Activated CD4-positive, alpha-beta T cell treated with anti-CD3 and anti-CD28 coated beads, Interleukin-2, Interleukin-4, amounts not matched to agents 100 ng/mL and 50 ng/mL, durations not matched to agents 16 hours and 8 hours (primary cell): Measurements from ENCODE around the gene SLC5A6.

ENCODE experiments used
- DNase-seq: peaks from one replicate; pipeline ENCODE4 v3.0.0-alpha.2; 2020; ENCODE audit warnings: low spot score

SLC5A6 gene

GRCh38 chr2:27236626-27237025, 24.6 kb upstream of the SLC5A6 start:
- DNase-seq, result no peak

GRCh38 chr2:27236136-27236535, 24.1 kb upstream of the SLC5A6 start:
- no peak for DNase-seq

- no peak for DNase-seq
These were observed 21.3 kb upstream of the SLC5A6 start for GRCh38 chr2:27233341-27233740.

GRCh38 chr2:27231921-27232320, 19.9 kb upstream of the SLC5A6 start:
- DNase-seq, result no peak

GRCh38 chr2:27227501-27227900, 15.4 kb upstream of the SLC5A6 start:
- no peak for DNase-seq

GRCh38 chr2:27225526-27225925, 13.5 kb upstream of the SLC5A6 start:
- no peak for DNase-seq

- no peak for DNase-seq
These were observed 11.3 kb upstream of the SLC5A6 start for GRCh38 chr2:27223416-27223815.

- no peak for DNase-seq
These were observed 10.3 kb upstream of the SLC5A6 start for GRCh38 chr2:27222407-27222806.

GRCh38 chr2:27221166-27221565, 9.1 kb upstream of the SLC5A6 start:
- no peak for DNase-seq

- DNase-seq, result no peak
These were observed 8.0 kb upstream of the SLC5A6 start for GRCh38 chr2:27220091-27220490.

- no peak for DNase-seq
These were observed 7.0 kb upstream of the SLC5A6 start for GRCh38 chr2:27219091-27219490.

- DNase-seq, result no peak
These were observed 6.5 kb upstream of the SLC5A6 start for GRCh38 chr2:27218614-27219013.

GRCh38 chr2:27217173-27218121, 5.4 kb upstream of the SLC5A6 start, which contains the start of gene CAD:
Gene CAD (plus strand): TSS chr2:27217369. CDS start chr2:27217552, 183 bp downstream.
- peak; percentile 91 for DNase-seq

- DNase-seq, result no peak
These were observed 4.5 kb upstream of the SLC5A6 start for GRCh38 chr2:27216416-27217137.

GRCh38 chr2:27214941-27215340, 2.9 kb upstream of the SLC5A6 start:
- no peak for DNase-seq

GRCh38 chr2:27212626-27213471, 781 bp upstream of the SLC5A6 start:
- DNase-seq, result peak; percentile 35

GRCh38 chr2:27211241-27211942, 676 bp downstream of the SLC5A6 start:
- peak; percentile 7 for DNase-seq

- no peak for DNase-seq
These were observed 2.3 kb downstream of the SLC5A6 start for GRCh38 chr2:27209621-27210401.

- no peak for DNase-seq
These were observed 3.5 kb downstream of the SLC5A6 start for GRCh38 chr2:27208486-27209050.

GRCh38 chr2:27206346-27206745, 5.7 kb downstream of the SLC5A6 start:
- no peak for DNase-seq
